ENCODE measurements around the gene SHOC1.
A peak's percentile ranks its signal among the peaks of the same experiment; 100 is the strongest.

Gene SHOC1

DNA sequence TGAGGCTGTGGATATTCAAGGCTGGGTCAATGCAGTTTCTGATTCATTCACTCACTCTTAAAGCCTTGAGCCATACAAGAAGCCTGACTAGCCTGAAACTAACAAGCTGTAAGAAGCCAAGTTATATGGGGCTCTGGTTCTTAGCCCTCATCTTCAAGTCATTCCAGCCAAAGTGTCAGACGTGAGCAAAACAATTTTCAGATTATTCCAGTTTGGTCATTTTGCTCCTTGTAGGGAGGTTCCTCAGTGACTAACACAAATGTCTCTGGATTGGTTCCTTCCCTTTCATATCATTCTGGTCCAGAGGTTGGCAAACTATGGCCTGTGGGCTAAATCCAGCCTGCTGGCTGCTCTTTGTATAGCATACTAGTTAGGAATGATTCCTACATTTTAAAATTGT, 12.5 kb upstream of the SHOC1 start:
- CTCF ChIA-PET = interaction anchor here (0.7 kb wide), 1 partner anchor 27 kb away, joined by 4 read pairs; no protein-coding TSS in a partner anchor
- POLR2A ChIA-PET (ENCODE audit: low non-redundant PET) = no interaction called here
- no peak overlapping the region for H3K27ac ChIP-seq
- DNase-seq (ENCODE audit: low spot score) = no peak
- TF ChIP-seq CTCF (conservative IDR thresholded peaks at IDR 0.05; ENCODE audit: low read depth) = no peak

- no peak overlapping the region for H3K27ac ChIP-seq
- CTCF ChIA-PET = interaction anchor here (1.0 kb wide), 1 partner anchor 268 kb away, joined by 4 read pairs; no protein-coding TSS in a partner anchor
- POLR2A ChIA-PET (ENCODE audit: low non-redundant PET) = no interaction called here
- no peak for TF ChIP-seq CTCF (conservative IDR thresholded peaks at IDR 0.05; ENCODE audit: low read depth)
- no peak for DNase-seq (ENCODE audit: low spot score)
Measured at GRCh38 chr9:111806259-111806658, 11.5 kb upstream of the SHOC1 start.

DNA sequence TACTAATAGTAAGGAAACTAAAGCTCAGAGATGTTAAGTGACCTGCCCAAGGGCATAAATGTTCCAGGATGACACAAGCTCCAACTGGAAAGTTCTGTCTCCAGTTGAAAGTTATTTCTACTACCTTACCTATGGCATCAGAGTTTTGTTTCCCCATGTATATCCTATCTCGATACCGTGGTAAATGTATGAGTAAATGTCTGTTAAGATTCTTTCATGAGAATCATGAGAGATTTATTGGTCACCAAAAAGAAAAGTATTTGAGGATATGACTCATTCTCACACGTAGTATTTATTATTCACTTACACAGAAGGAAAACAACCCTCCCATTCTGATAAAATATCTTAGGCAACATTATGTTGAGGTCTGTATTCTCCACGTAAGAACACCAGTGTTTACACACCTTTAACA, 11.1 kb upstream of the SHOC1 start:
- TF ChIP-seq CTCF (conservative IDR thresholded peaks at IDR 0.05; ENCODE audit: low read depth) = no peak
- no peak overlapping the region for H3K27ac ChIP-seq
- POLR2A ChIA-PET (ENCODE audit: low non-redundant PET) = no interaction called here
- CTCF ChIA-PET = interaction anchor here (1.0 kb wide), 1 partner anchor 269 kb away, joined by 4 read pairs; no protein-coding TSS in a partner anchor
- DNase-seq (ENCODE audit: low spot score) = peak; percentile 94

GRCh38 chr9:111805262-111805661, 10.5 kb upstream of the SHOC1 start:
- ChIA-PET CTCF (interaction anchor here (0.7 to 1.0 kb wide), 4 partner anchors 9 to 269 kb away, joined by 3 to 4 read pairs (median 4); no protein-coding TSS in a partner anchor), POLR2A (ENCODE audit: low non-redundant PET) (no interaction called here)
- no peak for DNase-seq (ENCODE audit: low spot score)
- TF ChIP-seq CTCF (conservative IDR thresholded peaks at IDR 0.05; ENCODE audit: low read depth) = no peak
- no peak overlapping the region for H3K27ac ChIP-seq

GRCh38 chr9:111804636-111805035, 9.9 kb upstream of the SHOC1 start:
- no peak overlapping the region for H3K27ac ChIP-seq
- CTCF ChIA-PET = interaction anchor here (0.7 kb wide), 1 partner anchor 93 kb away, joined by 3 read pairs; no protein-coding TSS in a partner anchor
- POLR2A ChIA-PET (ENCODE audit: low non-redundant PET) = no interaction called here
- no peak for TF ChIP-seq CTCF (conservative IDR thresholded peaks at IDR 0.05; ENCODE audit: low read depth)
- DNase-seq (ENCODE audit: low spot score) = no peak

DNA sequence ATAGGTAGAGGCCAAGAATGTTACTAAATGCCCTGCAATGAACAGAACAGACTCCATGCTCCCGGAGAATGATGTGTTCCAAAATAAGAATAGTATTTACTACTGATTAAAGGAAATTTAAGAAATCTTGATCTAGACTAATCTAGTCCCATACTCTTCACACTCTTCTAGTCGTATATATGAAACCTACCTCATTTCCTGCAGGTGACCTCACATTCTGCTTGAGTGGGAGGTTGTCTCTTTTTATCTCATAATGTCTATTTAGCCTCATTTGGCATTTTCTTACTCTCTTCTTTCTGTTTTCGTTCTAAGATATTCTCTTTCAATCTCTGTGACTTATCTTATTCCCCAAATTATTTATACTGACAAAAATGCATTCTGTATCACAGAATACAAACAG, 9.2 kb upstream of the SHOC1 start:
- no peak for DNase-seq (ENCODE audit: low spot score)
- TF ChIP-seq CTCF (conservative IDR thresholded peaks at IDR 0.05; ENCODE audit: low read depth) = no peak
- no peak overlapping the region for H3K27ac ChIP-seq
- CTCF ChIA-PET = no interaction called here
- POLR2A ChIA-PET (ENCODE audit: low non-redundant PET) = no interaction called here
